Ascending aorta (tissue), 2 donors: Measurements from ENCODE around the gene MYH7B. TPM values are rescaled to one million over a fixed set of nuclear protein-coding genes. Genes with fewer than 3 reads are reported as not detected.

Experiments used
- DNase-seq, 2 donors: peaks; one replicate each; pipeline ENCODE4 v3.0.0-alpha.2; 2019; ENCODE audit warnings: low spot score in 2 of 2
- H3K27ac ChIP-seq, 2 donors: fragments of 200-600 bp; sonication (generic); one replicate each; pipeline ENCODE4 v1.5.1; 2016 to 2017; ENCODE audit warnings: mild to moderate bottlenecking in 1 of 2
- H3K27me3 ChIP-seq: fragments of 200-600 bp; sonication (generic); one replicate; pipeline ENCODE4 v1.5.1; 2017
- H3K36me3 ChIP-seq, 2 donors: fragments of 200-600 bp; sonication (generic); one replicate each; pipeline ENCODE4 v1.5.1; 2016
- H3K4me1 ChIP-seq, 2 donors: fragments of 200-600 bp; sonication (generic); one replicate each; pipeline ENCODE4 v1.5.1; 2016 to 2017; ENCODE audit warnings: mild to moderate bottlenecking in 1 of 2
- H3K4me3 ChIP-seq, 2 donors: fragments of 200-600 bp; sonication (generic); one replicate each; pipeline ENCODE4 v1.5.1; 2016 to 2017; ENCODE audit warnings: mild to moderate bottlenecking in 1 of 2
- H3K9me3 ChIP-seq, 2 donors: fragments of 200-600 bp; sonication (generic); one replicate each; pipeline ENCODE4 v1.5.1; 2016
- CTCF ChIP-seq, 3 experiments: fragments of 200-600 bp in 2 of 3; fragments of 450-650 bp in 1 of 3; sonication (generic) in 2 of 3; IDR thresholded peaks; one replicate each; pipeline ENCODE4 v1.5.1; 2016 to 2019; ENCODE audit warnings: antibody characterized with exemption in 3 of 3, mild to moderate bottlenecking in 1 of 3, moderate library complexity in 1 of 3
- intact Hi-C: fragments of 100-400 bp; cut with DNase I; formaldehyde crosslinking; loops from one replicate; pipeline ENCODE4 v1.15.1; 2023
- total RNA-seq: library from RNA; depleted of rRNA; stranded (reverse); fragments of >200 nt; gene quantifications from one replicate; pipeline ENCODE4 v1.1.0, GENCODE V29; 2016

MYH7B gene
- total RNA-seq, 1 donor from 2014 or later: 4.7 TPM

- no peak for DNase-seq
- Histone ChIP-seq H3K27me3 (no peaks in the 10 kb centered on the region), H3K27ac (no peak overlapping the region), H3K4me3 (no peak overlapping the region), H3K9me3 (no peaks in the 10 kb centered on the region), H3K4me1 (no peaks in the 10 kb centered on the region), H3K36me3 (peaks cover 96 to 99% of the 10 kb centered on the region in 2 donors)
- no peak for TF ChIP-seq CTCF (IDR thresholded peaks at IDR 0.05)
- intact Hi-C loops: no loop called here
Measured at GRCh38 chr20:35001596-35002362, 46.1 kb downstream of the MYH7B start.

- no peak for DNase-seq
- no peak overlapping the region for H3K27ac ChIP-seq
- H3K27me3 ChIP-seq: no peaks in the 10 kb centered on the region
- intact Hi-C loops: no loop called here
- no peak overlapping the region for H3K4me3 ChIP-seq
- H3K36me3 ChIP-seq: peaks cover 99 to 100% of the 10 kb centered on the region in 2 donors
- no peak for TF ChIP-seq CTCF (IDR thresholded peaks at IDR 0.05)
- H3K4me1 ChIP-seq: no peaks in the 10 kb centered on the region
- no peaks in the 10 kb centered on the region for H3K9me3 ChIP-seq
Measured at GRCh38 chr20:35002426-35003210, 47.0 kb downstream of the MYH7B start.

GRCh38 chr20:35003211-35004031, 47.8 kb downstream of the MYH7B start:
- TF ChIP-seq CTCF (IDR thresholded peaks at IDR 0.05): no peak
- Histone ChIP-seq H3K4me1 (peaks cover under 1 to 1% of the 10 kb centered on the region in 2 donors), H3K36me3 (peaks cover 100% of the 10 kb centered on the region in 2 donors), H3K4me3 (no peak overlapping the region), H3K27me3 (no peaks in the 10 kb centered on the region), H3K27ac (no peak overlapping the region), H3K9me3 (no peaks in the 10 kb centered on the region)
- no peak for DNase-seq
- intact Hi-C loops: no loop called here

- DNase-seq: no peak
- Histone ChIP-seq H3K4me3 (no peak overlapping the region), H3K4me1 (peaks cover 4 to 7% of the 10 kb centered on the region in 2 donors), H3K9me3 (no peaks in the 10 kb centered on the region), H3K27me3 (no peaks in the 10 kb centered on the region), H3K36me3 (peaks cover 96 to 100% of the 10 kb centered on the region in 2 donors), H3K27ac (no peak overlapping the region)
- TF ChIP-seq CTCF (IDR thresholded peaks at IDR 0.05): no peak
- intact Hi-C loops: no loop called here
Measured at GRCh38 chr20:35004051-35004725, 48.5 kb downstream of the MYH7B start.
